AG20443 (cell line): ENCODE measurements around the gene PKN2.

ENCODE experiments used
- DNase-seq: peaks from one replicate; pipeline ENCODE4 v3.0.0; 2012; ENCODE audit warnings: low spot score, mixed read lengths

Gene PKN2

GRCh38 chr1:88683541-88684481 lies at the start of gene PKN2:
TSS of gene PKN2 (plus strand) at chr1:88684273. CDS start at chr1:88684581, 308 bp downstream.
- DNase-seq: peak; percentile 98

- no peak for DNase-seq
Measured at GRCh38 chr1:88634538-88634937, 49.5 kb upstream of the PKN2 start.

GRCh38 chr1:88640060-88640459 lies 44.0 kb upstream of the PKN2 start:
- DNase-seq: no peak

GRCh38 chr1:88645886-88646285 lies 38.2 kb upstream of the PKN2 start:
- DNase-seq: no peak

GRCh38 chr1:88646476-88647248 lies 37.4 kb upstream of the PKN2 start:
- no peak for DNase-seq

GRCh38 chr1:88647249-88647645 lies 36.8 kb upstream of the PKN2 start:
- DNase-seq: no peak

GRCh38 chr1:88647749-88648415 lies 36.2 kb upstream of the PKN2 start:
- DNase-seq: no peak

- DNase-seq: no peak
Measured at GRCh38 chr1:88648706-88649105, 35.4 kb upstream of the PKN2 start.

- no peak for DNase-seq
Measured at GRCh38 chr1:88649932-88650331, 34.1 kb upstream of the PKN2 start.

GRCh38 chr1:88650676-88651418 lies 33.2 kb upstream of the PKN2 start:
- DNase-seq: no peak

GRCh38 chr1:88655140-88655539 lies 28.9 kb upstream of the PKN2 start:
- DNase-seq: no peak

- DNase-seq: peak; percentile 21
Measured at GRCh38 chr1:88655685-88656299, 28.3 kb upstream of the PKN2 start.

GRCh38 chr1:88658419-88658818 lies 25.7 kb upstream of the PKN2 start:
- no peak for DNase-seq

GRCh38 chr1:88659552-88659951 lies 24.5 kb upstream of the PKN2 start:
- no peak for DNase-seq

GRCh38 chr1:88661188-88661587 lies 22.9 kb upstream of the PKN2 start:
- DNase-seq: no peak

GRCh38 chr1:88661951-88662699 lies 21.9 kb upstream of the PKN2 start:
- DNase-seq: no peak

GRCh38 chr1:88662723-88663122 lies 21.4 kb upstream of the PKN2 start:
- no peak for DNase-seq

- DNase-seq: no peak
Measured at GRCh38 chr1:88668405-88668804, 15.7 kb upstream of the PKN2 start.

- no peak for DNase-seq
Measured at GRCh38 chr1:88670462-88670861, 13.6 kb upstream of the PKN2 start.

- no peak for DNase-seq
Measured at GRCh38 chr1:88673446-88673845, 10.6 kb upstream of the PKN2 start.

- DNase-seq: no peak
Measured at GRCh38 chr1:88678405-88678804, 5.7 kb upstream of the PKN2 start.
